H1 (cell line): Measurements from ENCODE around the gene NME3. TPM values are rescaled to one million over a fixed set of nuclear protein-coding genes. Genes with fewer than 3 reads are reported as not detected.

ENCODE experiments used
- FOSL1 ChIP-seq: IDR thresholded peaks from 2 replicates; pipeline ENCODE4 v1.6.1; 2011; ENCODE audit warnings: mild to moderate bottlenecking, low read depth, low read length, moderate library complexity; ENCODE audit not compliant: insufficient read depth
- HDAC6 ChIP-seq: IDR thresholded peaks from one replicate; pipeline ENCODE4 v1.7.1; 2012; ENCODE audit warnings: low read depth, mild to moderate bottlenecking, inconsistent platforms, low read length, moderate library complexity
- KDM4A ChIP-seq: IDR thresholded peaks from one replicate; pipeline ENCODE4 v1.7.1; 2012; ENCODE audit warnings: low read depth, mild to moderate bottlenecking, moderate library complexity, low read length, inconsistent platforms; ENCODE audit not compliant: severe bottlenecking
- TAF7 ChIP-seq: optimal IDR thresholded peaks from 2 replicates; pipeline ENCODE3; 2011; ENCODE audit warnings: low read depth, mild to moderate bottlenecking, inconsistent platforms, low read length, moderate library complexity, borderline replicate concordance
- polyA plus RNA-seq, 7 experiments: library from polyadenylated mRNA; depleted of rRNA in 3 of 7; stranded (reverse) in 5 of 7; unstranded in 2 of 7; fragments of >200 nt in 5 of 7; fragments of 200-250 nt in 2 of 7; gene quantifications; 1 replicate in 5 of 7; 2 replicates in 1 of 7; 4 replicates in 1 of 7; pipeline versions ENCODE4 v1.2.1 to v1.2.3, GENCODE V29; 2011 to 2013; ENCODE audit warnings: missing spikeins in 2 of 7, mixed read lengths in 2 of 7
- total RNA-seq: library from RNA; stranded (reverse); fragmentation: NEBNext Ultra II Directional; extraction: Animal tissue kit (Norgen Biotek cat#: 25700); gene quantifications from 2 replicates; pipeline ENCODE4 v1.2.1, GENCODE V29; 2021
- TF ChIP-seq, protein P1 (sequence below): fragments of 300-600 bp; sonication (generic); IDR thresholded peaks from 2 replicates; pipeline ENCODE4 v1.7.1; 2012; ENCODE audit warnings: low read length, moderate library complexity, mild to moderate bottlenecking, inconsistent platforms; ENCODE audit not compliant: insufficient replicate concordance

NME3 gene
- total and polyA plus RNA-seq, 2 of the 8 experiments (the other 6 are each of a cell fraction or from before 2014, with no cell fraction given), result 72.5 to 163 TPM

DNA sequence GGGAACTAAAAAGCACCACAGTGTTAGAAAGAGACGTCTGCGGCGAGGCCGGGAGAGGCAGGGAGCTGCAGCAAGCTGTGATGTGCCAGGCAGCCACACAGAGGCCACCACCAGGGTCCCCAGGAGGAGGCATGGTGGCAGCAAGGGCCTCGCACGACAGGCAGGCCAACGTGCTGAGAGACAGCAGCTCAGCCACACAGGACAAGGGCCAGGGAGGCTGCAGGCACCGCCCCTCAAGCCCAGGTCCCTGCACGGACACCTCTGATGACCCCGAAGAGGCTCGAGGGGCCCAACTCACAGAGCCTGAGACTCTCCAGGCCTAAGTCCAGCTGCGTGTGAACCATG, 49.6 kb upstream of the NME3 start (continued):
- TF ChIP-seq, protein P1, sequence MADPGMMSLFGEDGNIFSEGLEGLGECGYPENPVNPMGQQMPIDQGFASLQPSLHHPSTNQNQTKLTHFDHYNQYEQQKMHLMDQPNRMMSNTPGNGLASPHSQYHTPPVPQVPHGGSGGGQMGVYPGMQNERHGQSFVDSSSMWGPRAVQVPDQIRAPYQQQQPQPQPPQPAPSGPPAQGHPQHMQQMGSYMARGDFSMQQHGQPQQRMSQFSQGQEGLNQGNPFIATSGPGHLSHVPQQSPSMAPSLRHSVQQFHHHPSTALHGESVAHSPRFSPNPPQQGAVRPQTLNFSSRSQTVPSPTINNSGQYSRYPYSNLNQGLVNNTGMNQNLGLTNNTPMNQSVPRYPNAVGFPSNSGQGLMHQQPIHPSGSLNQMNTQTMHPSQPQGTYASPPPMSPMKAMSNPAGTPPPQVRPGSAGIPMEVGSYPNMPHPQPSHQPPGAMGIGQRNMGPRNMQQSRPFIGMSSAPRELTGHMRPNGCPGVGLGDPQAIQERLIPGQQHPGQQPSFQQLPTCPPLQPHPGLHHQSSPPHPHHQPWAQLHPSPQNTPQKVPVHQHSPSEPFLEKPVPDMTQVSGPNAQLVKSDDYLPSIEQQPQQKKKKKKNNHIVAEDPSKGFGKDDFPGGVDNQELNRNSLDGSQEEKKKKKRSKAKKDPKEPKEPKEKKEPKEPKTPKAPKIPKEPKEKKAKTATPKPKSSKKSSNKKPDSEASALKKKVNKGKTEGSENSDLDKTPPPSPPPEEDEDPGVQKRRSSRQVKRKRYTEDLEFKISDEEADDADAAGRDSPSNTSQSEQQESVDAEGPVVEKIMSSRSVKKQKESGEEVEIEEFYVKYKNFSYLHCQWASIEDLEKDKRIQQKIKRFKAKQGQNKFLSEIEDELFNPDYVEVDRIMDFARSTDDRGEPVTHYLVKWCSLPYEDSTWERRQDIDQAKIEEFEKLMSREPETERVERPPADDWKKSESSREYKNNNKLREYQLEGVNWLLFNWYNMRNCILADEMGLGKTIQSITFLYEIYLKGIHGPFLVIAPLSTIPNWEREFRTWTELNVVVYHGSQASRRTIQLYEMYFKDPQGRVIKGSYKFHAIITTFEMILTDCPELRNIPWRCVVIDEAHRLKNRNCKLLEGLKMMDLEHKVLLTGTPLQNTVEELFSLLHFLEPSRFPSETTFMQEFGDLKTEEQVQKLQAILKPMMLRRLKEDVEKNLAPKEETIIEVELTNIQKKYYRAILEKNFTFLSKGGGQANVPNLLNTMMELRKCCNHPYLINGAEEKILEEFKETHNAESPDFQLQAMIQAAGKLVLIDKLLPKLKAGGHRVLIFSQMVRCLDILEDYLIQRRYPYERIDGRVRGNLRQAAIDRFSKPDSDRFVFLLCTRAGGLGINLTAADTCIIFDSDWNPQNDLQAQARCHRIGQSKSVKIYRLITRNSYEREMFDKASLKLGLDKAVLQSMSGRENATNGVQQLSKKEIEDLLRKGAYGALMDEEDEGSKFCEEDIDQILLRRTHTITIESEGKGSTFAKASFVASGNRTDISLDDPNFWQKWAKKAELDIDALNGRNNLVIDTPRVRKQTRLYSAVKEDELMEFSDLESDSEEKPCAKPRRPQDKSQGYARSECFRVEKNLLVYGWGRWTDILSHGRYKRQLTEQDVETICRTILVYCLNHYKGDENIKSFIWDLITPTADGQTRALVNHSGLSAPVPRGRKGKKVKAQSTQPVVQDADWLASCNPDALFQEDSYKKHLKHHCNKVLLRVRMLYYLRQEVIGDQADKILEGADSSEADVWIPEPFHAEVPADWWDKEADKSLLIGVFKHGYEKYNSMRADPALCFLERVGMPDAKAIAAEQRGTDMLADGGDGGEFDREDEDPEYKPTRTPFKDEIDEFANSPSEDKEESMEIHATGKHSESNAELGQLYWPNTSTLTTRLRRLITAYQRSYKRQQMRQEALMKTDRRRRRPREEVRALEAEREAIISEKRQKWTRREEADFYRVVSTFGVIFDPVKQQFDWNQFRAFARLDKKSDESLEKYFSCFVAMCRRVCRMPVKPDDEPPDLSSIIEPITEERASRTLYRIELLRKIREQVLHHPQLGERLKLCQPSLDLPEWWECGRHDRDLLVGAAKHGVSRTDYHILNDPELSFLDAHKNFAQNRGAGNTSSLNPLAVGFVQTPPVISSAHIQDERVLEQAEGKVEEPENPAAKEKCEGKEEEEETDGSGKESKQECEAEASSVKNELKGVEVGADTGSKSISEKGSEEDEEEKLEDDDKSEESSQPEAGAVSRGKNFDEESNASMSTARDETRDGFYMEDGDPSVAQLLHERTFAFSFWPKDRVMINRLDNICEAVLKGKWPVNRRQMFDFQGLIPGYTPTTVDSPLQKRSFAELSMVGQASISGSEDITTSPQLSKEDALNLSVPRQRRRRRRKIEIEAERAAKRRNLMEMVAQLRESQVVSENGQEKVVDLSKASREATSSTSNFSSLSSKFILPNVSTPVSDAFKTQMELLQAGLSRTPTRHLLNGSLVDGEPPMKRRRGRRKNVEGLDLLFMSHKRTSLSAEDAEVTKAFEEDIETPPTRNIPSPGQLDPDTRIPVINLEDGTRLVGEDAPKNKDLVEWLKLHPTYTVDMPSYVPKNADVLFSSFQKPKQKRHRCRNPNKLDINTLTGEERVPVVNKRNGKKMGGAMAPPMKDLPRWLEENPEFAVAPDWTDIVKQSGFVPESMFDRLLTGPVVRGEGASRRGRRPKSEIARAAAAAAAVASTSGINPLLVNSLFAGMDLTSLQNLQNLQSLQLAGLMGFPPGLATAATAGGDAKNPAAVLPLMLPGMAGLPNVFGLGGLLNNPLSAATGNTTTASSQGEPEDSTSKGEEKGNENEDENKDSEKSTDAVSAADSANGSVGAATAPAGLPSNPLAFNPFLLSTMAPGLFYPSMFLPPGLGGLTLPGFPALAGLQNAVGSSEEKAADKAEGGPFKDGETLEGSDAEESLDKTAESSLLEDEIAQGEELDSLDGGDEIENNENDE, result no peak
- TF ChIP-seq HDAC6 (no peak), KDM4A (no peak), TAF7 (no peak), FOSL1 (no peak)
